HepG2 (cell line): ENCODE measurements around the gene ADAM15. TPM values are rescaled to one million over a fixed set of nuclear protein-coding genes. Genes with fewer than 3 reads are reported as not detected.

Experiments used
- RARA ChIP-seq: IDR thresholded peaks from 2 replicates; pipeline ENCODE4 v1.6.1; 2016; ENCODE audit warnings: missing genetic modification reagents, missing compliant biosample characterization
- RXRA ChIP-seq: sonication (generic); formaldehyde crosslinking; IDR thresholded peaks from 2 replicates; pipeline ENCODE4 v1.5.1; 2020; ENCODE audit warnings: missing genetic modification reagents
- SALL1 ChIP-seq: sonication (generic); formaldehyde crosslinking; IDR thresholded peaks from 2 replicates; pipeline ENCODE4 v1.8.0; 2022; ENCODE audit warnings: mild to moderate bottlenecking, missing genetic modification reagents
- SAP130 ChIP-seq: IDR thresholded peaks from 2 replicates; pipeline ENCODE4 v1.6.1; 2016; ENCODE audit warnings: low read depth
- SIX4 ChIP-seq: sonication (generic); formaldehyde crosslinking; IDR thresholded peaks from 2 replicates; pipeline ENCODE4 v1.4.0; 2020; ENCODE audit warnings: missing genetic modification reagents
- SOX6 ChIP-seq, 2 experiments: fragments of 450-650 bp in 1 of 2; sonication (generic) in 1 of 2; formaldehyde crosslinking in 1 of 2; IDR thresholded peaks; 2 replicates each; pipeline versions ENCODE4 v1.4.0 to v1.6.1; 2017 to 2020; ENCODE audit warnings: antibody characterized with exemption in 1 of 2, mild to moderate bottlenecking in 1 of 2, missing genetic modification reagents in 1 of 2
- TEAD3 ChIP-seq: optimal IDR thresholded peaks from 2 replicates; pipeline ENCODE3; 2016; ENCODE audit warnings: borderline replicate concordance
- TSC22D2 ChIP-seq: sonication (generic); formaldehyde crosslinking; IDR thresholded peaks from 2 replicates; pipeline ENCODE4 v1.5.1; 2020; ENCODE audit warnings: missing genetic modification reagents, mild to moderate bottlenecking, borderline replicate concordance
- ZMYM4 ChIP-seq: sonication (generic); formaldehyde crosslinking; IDR thresholded peaks from 2 replicates; pipeline ENCODE4 v1.8.1; 2023; ENCODE audit warnings: mild to moderate bottlenecking, missing genetic modification reagents
- ZNF30 ChIP-seq: sonication (generic); formaldehyde crosslinking; IDR thresholded peaks from 2 replicates; pipeline ENCODE4 v1.5.0; 2020; ENCODE audit warnings: mild to moderate bottlenecking, missing genetic modification reagents
- polyA plus RNA-seq, 8 experiments: library from polyadenylated mRNA; depleted of rRNA in 3 of 8; stranded (reverse) in 7 of 8; unstranded in 1 of 8; fragments of >200 nt; fragmentation: Illumina TruSeq in 4 of 8; extraction: Trizol in 4 of 8; gene quantifications; 2 replicates each; pipeline versions ENCODE4 v1.2.1 to v1.2.3, GENCODE V29; 2011 to 2016; ENCODE audit warnings: low read depth in 4 of 8, missing spikeins in 1 of 8, mixed read lengths in 1 of 8; ENCODE audit not compliant: insufficient read depth in 1 of 8
- total RNA-seq, 5 experiments: library from RNA; depleted of rRNA; stranded (reverse); fragments of >200 nt; fragmentation: Illumina TruSeq; extraction: Trizol; gene quantifications; 2 replicates each; pipeline ENCODE4 v1.2.3, GENCODE V29; 2016; ENCODE audit warnings: low read depth in 1 of 5

The ADAM15 gene
- total and polyA plus RNA-seq, 2 of the 13 experiments (the other 11 are each of a cell fraction or from before 2014, with no cell fraction given) = 17.9 to 25.6 TPM

DNA sequence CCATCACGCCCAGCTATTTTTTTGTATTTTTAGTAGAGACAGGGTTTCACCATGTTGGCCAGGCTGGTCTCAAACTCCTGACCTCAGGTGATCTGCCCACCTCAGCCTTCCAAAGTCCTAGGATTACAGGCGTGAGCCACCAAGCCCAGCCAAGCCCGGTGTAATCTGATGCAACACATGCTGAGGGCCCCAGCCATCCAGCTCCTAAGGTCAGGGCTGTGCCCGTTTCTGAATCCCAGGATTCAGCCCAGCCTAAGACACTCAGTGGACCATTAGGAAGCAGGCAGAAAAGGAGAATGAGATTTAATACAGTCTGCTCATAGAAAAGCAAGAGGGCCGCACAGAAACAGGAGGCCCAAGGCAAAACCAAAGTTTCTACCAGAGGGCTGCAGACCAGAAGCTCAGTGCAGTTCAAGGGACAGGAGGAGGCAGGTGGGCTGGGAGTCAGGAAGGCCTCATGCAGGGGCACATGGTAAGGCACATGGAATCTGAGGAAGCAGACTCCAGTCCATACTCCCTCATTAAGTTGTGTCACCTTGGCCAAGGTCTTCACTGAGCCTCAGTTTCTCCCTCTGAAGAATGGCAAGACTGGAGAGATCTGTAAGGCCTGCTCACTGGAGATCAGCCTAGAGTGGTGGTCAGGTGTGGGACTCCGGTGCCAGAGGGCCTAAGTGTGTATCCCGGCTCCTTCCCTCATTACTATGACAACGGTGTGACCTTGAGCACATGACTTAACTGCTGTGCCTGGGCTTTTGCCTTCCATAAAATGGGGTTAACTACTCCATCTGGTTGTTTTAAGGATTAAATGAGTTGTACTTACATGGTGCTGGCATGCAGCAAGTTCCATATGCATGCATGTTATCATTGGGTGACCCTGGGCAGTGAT lies 2.4 kb upstream of the ADAM15 start (continued):
- TF ChIP-seq SIX4 = 0 out of 2 replicates have a peak, but pooled peaks have one; percentile 55
- TF ChIP-seq ZNF30 (CRISPR knock-in tag) = 0 out of 2 replicates have a peak, but pooled peaks have one; percentile 51
- TF ChIP-seq RXRA (CRISPR knock-in tag) = peak; percentile 36; the same call in 1 of the 2 replicates
- TF ChIP-seq RARA (CRISPR knock-in tag) = 0 out of 2 replicates have a peak, but pooled peaks have one; percentile 10
- 0 out of 2 replicates have a peak, but pooled peaks have one; percentile 41 for TF ChIP-seq ZMYM4 (CRISPR knock-in tag)
- TF ChIP-seq SAP130 (CRISPR knock-in tag) = peak; percentile 51; the same call in 1 of the 2 replicates
- peak; percentile 20 for TF ChIP-seq TEAD3
- 0 out of 2 replicates have a peak, but pooled peaks have one; percentile 12 for TF ChIP-seq SALL1 (CRISPR knock-in tag)
- TF ChIP-seq TSC22D2 (CRISPR knock-in tag) = no peak
- TF ChIP-seq SOX6 (IDR thresholded peaks at IDR 0.05) = no peak
- peak; percentile 23; the same call in 1 of the 2 replicates for TF ChIP-seq SOX6 (CRISPR knock-in tag; IDR thresholded peaks at IDR 0.05)
- TF ChIP-seq, all 625 proteins: peak for 39
